Stimulated activated CD8-positive, alpha-beta memory T cell treated with anti-CD3 and anti-CD28 coated beads, Interleukin-7, amount 100 ng/mL, for 1 hour (primary cell): ENCODE results near the gene DISC1.
"Not testable (repeated sequence)": the region's sequence is repeated elsewhere in the genome, so short reads cannot be mapped to it uniquely, and the experiment has no call there.

ENCODE experiments used
- DNase-seq, 2 donors: peaks; one replicate each; pipeline ENCODE4 v3.0.0-alpha.2; 2020; ENCODE audit warnings: low read depth in 2 of 2

Gene DISC1

GRCh38 chr1:231887166-231887565 lies 260.6 kb downstream of the DISC1 start:
- DNase-seq: no peak

GRCh38 chr1:231887866-231888265 lies 261.3 kb downstream of the DISC1 start:
- DNase-seq: no peak

- DNase-seq: no peak
Measured at GRCh38 chr1:231890791-231891190, 264.2 kb downstream of the DISC1 start.

- no peak for DNase-seq
Measured at GRCh38 chr1:231893400-231894102, 267.0 kb downstream of the DISC1 start.

- no peak for DNase-seq
Measured at GRCh38 chr1:231896806-231897205, 270.2 kb downstream of the DISC1 start.

GRCh38 chr1:231899046-231899445 lies 272.5 kb downstream of the DISC1 start:
- DNase-seq: no peak

GRCh38 chr1:231899713-231900435 lies 273.3 kb downstream of the DISC1 start:
- DNase-seq: no peak

GRCh38 chr1:231903586-231904081 lies 277.0 kb downstream of the DISC1 start:
- no peak for DNase-seq

- not testable (repeated sequence) for DNase-seq
Measured at GRCh38 chr1:231907310-231907709, 280.7 kb downstream of the DISC1 start.

GRCh38 chr1:231913493-231913892 lies 286.9 kb downstream of the DISC1 start:
- DNase-seq: no peak

GRCh38 chr1:231918239-231919015 lies 291.8 kb downstream of the DISC1 start:
- DNase-seq: no peak

- DNase-seq: no peak
Measured at GRCh38 chr1:231919239-231919885, 292.8 kb downstream of the DISC1 start.

GRCh38 chr1:231919886-231920285 lies 293.3 kb downstream of the DISC1 start:
- DNase-seq: no peak

- no peak for DNase-seq
Measured at GRCh38 chr1:231921646-231922345, 295.2 kb downstream of the DISC1 start.

- DNase-seq: no peak
Measured at GRCh38 chr1:231923491-231924041, 297.0 kb downstream of the DISC1 start.

GRCh38 chr1:231924180-231924579 lies 297.6 kb downstream of the DISC1 start:
- DNase-seq: no peak

- DNase-seq: no peak
Measured at GRCh38 chr1:231925864-231926263, 299.3 kb downstream of the DISC1 start.

- DNase-seq: no peak
Measured at GRCh38 chr1:231926340-231926739, 299.8 kb downstream of the DISC1 start.

GRCh38 chr1:231926933-231927332 lies 300.3 kb downstream of the DISC1 start:
- no peak for DNase-seq

- DNase-seq: no peak
Measured at GRCh38 chr1:231927431-231927830, 300.8 kb downstream of the DISC1 start.

- no peak for DNase-seq
Measured at GRCh38 chr1:231929311-231929710, 302.7 kb downstream of the DISC1 start.
